Mucosa of descending colon (tissue), 3 donors: ENCODE measurements around the gene PRR29. TPM values are rescaled to one million over a fixed set of nuclear protein-coding genes. Genes with fewer than 3 reads are reported as not detected.

Experiments
- ATAC-seq: fragments of 200-7000 bp; cut with Tn5 transposase; one replicate; pipeline ENCODE4 v1.9.1; 2020; ENCODE audit warnings: mild to moderate bottlenecking, moderate library complexity
- DNase-seq, 3 donors: peaks; one replicate each; pipeline ENCODE4 v3.0.0-alpha.2; 2020
- H3K36me3 ChIP-seq: fragments of 200-600 bp; one replicate; pipeline ENCODE4 v1.8.0; 2021; ENCODE audit warnings: low read depth, mild to moderate bottlenecking
- H3K4me1 ChIP-seq: fragments of 200-600 bp; one replicate; pipeline ENCODE4 v1.8.0; 2021; ENCODE audit warnings: low read depth, mild to moderate bottlenecking
- H3K4me3 ChIP-seq: fragments of 200-600 bp; one replicate; pipeline ENCODE4 v1.8.0; 2021; ENCODE audit warnings: mild to moderate bottlenecking
- H3K9me3 ChIP-seq: fragments of 200-600 bp; one replicate; pipeline ENCODE4 v1.8.0; 2021; ENCODE audit warnings: mild to moderate bottlenecking
- intact Hi-C, 2 donors: fragments of 100-400 bp; cut with DNase I in 1 of 2; cut with micrococcal nuclease in 1 of 2; formaldehyde crosslinking; loops; one replicate each; pipeline versions ENCODE4 v1.11.0 to v1.11.1; 2022; cut with DNase I, micrococcal nuclease
- total RNA-seq, 3 donors: library from RNA; stranded (reverse); fragmentation: NEBNext Ultra II Directional in 2 of 3; extraction: Animal tissue kit (Norgen Biotek cat#: 25700) in 2 of 3; gene quantifications; one replicate each; pipeline versions ENCODE4 v1.2.1 to v1.2.4, GENCODE V29; 2021 to 2023
- TF ChIP-seq, protein P1 (sequence below): fragments of 200-600 bp; IDR thresholded peaks from one replicate; pipeline ENCODE4 v1.8.0; 2022; ENCODE audit warnings: antibody characterized with exemption, mild to moderate bottlenecking
- donor health status: DM: no; HTN: no; CAD: no; lungs with moderate emphysema.
- donor health status: DM: no; HTN: no; CAD: no.
- donor health status: DM: no; HTN: yes; CAD: no.

The PRR29 gene
- total RNA-seq, 3 donors from 2014 or later, result not detected

DNA sequence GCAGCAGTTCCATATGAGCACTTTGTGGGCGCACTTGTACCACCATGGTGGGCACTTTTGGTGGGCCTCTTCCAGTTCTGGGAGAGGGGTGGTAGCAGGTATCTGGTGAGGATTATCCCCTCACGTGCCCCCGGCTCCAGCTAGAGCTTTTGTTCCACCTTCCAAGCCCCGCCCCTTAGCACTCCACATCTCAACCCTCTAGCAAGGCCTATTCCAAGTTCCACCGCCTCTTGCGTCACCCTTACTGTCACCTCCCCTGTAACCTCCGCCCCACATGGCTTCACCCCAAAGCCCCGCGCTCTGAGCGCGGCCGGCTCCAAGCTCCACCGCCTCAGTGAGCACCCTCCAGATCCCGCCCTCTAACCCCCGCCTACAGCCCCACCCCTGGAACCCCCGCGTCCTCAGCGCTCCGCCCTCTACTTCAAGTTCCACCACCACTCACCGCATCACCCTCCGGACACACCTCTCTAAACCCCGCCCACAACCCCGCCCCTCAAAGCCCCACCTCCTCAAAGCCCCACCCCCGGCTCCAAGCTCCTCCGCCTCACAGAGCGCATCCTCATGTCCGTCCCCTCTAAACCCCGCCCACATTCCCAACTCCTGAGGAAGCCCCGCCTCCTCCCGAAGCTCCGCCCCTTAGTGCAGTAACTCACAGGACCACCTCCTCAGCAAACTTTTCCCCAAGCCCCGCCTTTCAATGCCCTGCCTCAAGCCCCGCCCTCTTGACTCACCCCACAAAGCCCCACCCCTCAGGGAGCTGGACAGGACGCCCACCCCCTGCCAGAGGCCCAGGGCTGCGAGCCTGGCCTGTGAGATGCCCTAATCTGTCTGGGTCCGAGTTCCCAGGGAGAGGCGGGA is 36.6 kb upstream of the PRR29 start:
- peak; percentile 84 for ATAC-seq
- Histone ChIP-seq H3K9me3 (no peaks in the 10 kb centered on the region), H3K4me3 (no peak overlapping the region), H3K4me1 (peaks cover 7% of the 10 kb centered on the region), H3K36me3 (no peaks in the 10 kb centered on the region)
- peak; percentile 56 to 73 (median 63) for DNase-seq
- TF ChIP-seq, protein P1, sequence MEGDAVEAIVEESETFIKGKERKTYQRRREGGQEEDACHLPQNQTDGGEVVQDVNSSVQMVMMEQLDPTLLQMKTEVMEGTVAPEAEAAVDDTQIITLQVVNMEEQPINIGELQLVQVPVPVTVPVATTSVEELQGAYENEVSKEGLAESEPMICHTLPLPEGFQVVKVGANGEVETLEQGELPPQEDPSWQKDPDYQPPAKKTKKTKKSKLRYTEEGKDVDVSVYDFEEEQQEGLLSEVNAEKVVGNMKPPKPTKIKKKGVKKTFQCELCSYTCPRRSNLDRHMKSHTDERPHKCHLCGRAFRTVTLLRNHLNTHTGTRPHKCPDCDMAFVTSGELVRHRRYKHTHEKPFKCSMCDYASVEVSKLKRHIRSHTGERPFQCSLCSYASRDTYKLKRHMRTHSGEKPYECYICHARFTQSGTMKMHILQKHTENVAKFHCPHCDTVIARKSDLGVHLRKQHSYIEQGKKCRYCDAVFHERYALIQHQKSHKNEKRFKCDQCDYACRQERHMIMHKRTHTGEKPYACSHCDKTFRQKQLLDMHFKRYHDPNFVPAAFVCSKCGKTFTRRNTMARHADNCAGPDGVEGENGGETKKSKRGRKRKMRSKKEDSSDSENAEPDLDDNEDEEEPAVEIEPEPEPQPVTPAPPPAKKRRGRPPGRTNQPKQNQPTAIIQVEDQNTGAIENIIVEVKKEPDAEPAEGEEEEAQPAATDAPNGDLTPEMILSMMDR, result no peak
- intact Hi-C loops, result no loop called here

DNA sequence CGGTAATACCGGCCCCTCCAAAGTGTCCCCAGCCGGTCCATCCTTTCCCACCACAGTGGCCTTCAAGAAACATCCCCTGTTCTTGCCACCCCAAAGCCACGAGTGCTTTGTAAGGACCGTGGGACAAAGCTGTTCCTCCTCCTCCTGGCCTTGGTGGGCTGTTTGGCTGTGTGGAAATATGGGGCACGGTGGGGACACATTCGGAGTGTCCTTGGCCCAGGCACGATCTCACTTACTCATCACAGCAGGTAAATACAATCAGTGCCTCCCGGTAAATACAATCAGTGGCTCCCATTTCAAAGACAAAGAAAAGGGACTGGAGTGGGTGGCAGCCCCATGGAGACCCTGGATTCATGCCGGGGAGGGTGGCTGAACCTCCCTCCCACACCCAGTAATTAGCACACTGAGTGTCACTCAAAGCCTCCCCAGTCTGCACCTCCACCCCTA is 35.8 kb upstream of the PRR29 start:
- no peak for ATAC-seq
- intact Hi-C loops, result no loop called here
- Histone ChIP-seq H3K4me3 (no peak overlapping the region), H3K9me3 (no peaks in the 10 kb centered on the region), H3K36me3 (no peaks in the 10 kb centered on the region), H3K4me1 (peaks cover 7% of the 10 kb centered on the region)
- TF ChIP-seq, protein P1, result no peak
- no peak for DNase-seq

DNA sequence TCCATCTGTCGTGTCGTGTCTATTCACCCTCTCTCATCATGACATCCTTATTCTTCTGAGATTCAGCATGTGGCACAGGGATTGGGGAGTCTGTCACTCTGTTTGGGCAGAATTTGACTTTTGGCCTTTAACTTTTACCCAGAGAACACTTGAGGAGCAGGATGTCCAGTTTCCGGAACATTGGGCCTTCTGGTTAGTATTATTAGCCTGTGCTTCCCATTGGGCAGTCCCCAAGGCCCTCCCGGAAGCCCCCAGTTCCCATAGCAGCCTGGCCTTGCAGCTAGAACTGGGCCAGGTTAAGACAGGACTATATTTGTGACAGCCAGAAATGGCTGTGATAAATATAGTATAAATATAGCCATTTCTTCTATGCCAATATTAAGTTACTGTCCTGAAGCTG is 35.0 kb upstream of the PRR29 start:
- H3K9me3 ChIP-seq, result no peaks in the 10 kb centered on the region
- ATAC-seq (no peak), DNase-seq (no peak)
- H3K4me3 ChIP-seq, result no peak overlapping the region
- H3K36me3 ChIP-seq, result no peaks in the 10 kb centered on the region
- TF ChIP-seq, protein P1, result no peak
- intact Hi-C loops, result no loop called here
- peaks cover 7% of the 10 kb centered on the region for H3K4me1 ChIP-seq

DNA sequence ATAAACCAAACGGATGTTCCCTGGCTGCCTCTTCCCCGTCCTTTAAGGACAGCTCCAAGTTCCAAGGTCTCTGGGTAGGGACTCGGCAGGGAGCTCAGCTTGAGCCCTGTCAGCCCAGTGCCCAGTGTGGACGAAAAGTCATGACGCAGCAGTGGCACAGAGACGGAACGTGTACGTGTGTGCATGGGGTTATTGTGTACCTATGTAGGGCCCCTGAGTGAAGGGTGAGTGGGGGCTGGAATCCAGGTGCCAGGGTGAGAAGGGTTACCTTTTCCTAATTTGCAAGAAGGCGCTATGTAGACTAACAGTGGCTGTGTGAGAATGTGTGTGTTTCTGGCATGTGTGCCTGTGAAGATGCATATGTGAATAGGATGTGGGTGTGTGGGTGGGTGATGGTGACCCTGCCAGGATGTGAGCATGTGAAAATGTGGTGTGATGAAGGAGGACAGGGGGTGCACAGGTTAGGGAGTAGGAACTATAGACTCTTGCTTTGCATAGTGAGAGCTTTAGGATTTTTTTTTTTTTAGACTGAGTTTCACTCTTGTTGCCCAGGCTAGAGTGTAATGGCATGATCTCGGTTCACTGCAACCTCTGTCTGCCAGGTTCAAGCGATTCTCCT is 31.4 kb upstream of the PRR29 start:
- Histone ChIP-seq H3K9me3 (no peaks in the 10 kb centered on the region), H3K4me3 (no peak overlapping the region), H3K4me1 (no peaks in the 10 kb centered on the region), H3K36me3 (no peaks in the 10 kb centered on the region)
- intact Hi-C loops, result no loop called here
- TF ChIP-seq, protein P1, result no peak
- peak; percentile 37 for ATAC-seq
- no peak for DNase-seq

DNA sequence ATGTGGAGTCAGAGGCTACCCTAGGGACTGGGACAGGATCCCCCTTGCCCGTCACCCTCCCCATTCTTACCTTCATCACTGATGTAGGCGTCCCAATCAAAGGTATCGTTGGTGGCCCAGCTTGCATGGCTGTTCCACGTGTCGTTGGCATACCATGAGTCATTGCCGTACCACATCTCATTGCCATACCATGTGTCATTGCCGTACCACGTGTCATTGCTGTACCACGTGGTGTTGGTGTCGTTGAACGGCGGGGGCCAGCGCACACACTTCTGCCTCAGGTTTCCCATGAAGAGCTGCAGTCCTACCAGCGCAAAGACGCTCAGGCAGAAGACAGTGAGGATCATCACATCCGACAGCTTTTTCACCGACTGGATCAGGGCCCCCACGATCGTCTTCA is 30.2 kb upstream of the PRR29 start:
- DNase-seq (no peak), ATAC-seq (no peak)
- no peak overlapping the region for H3K4me3 ChIP-seq
- TF ChIP-seq, protein P1, result no peak
- H3K9me3 ChIP-seq, result no peaks in the 10 kb centered on the region
- intact Hi-C loops, result no loop called here
- no peaks in the 10 kb centered on the region for H3K4me1 ChIP-seq
- no peaks in the 10 kb centered on the region for H3K36me3 ChIP-seq
